HEK293 (cell line): Measurements from ENCODE around the gene CARNS1.

Source experiments
- CTCF ChIA-PET: fragments of 350-600 bp; formaldehyde crosslinking; extraction: SDS; loops from one replicate; lab custom pipeline; 2021; ENCODE audit warnings: antibody characterized with exemption; lab: Yijun Ruan, JAX
- POLR2A ChIA-PET: fragments of 300-600 bp; formaldehyde crosslinking; extraction: SDS; loops from one replicate; lab custom pipeline; 2020; ENCODE audit warnings: antibody characterized with exemption, inconsistent platforms; lab: Yijun Ruan, JAX
- H3K27ac ChIP-seq: fragments of 200-500 bp; sonication (Bioruptor generic); 2 replicates; pipeline ENCODE4 v1.5.1; 2014; ENCODE audit warnings: low read depth, low read length, control low read depth, inconsistent platforms; ENCODE audit errors: extremely low read depth
- H3K36me3 ChIP-seq, 2 experiments: fragments of 200-500 bp in 1 of 2; sonication (Bioruptor generic) in 1 of 2; 1 replicate in 1 of 2; 2 replicates in 1 of 2; pipeline ENCODE4 v1.5.1; 2014 to 2017; ENCODE audit warnings: inconsistent platforms in 2 of 2, low read length in 2 of 2; ENCODE audit not compliant: control insufficient read depth in 2 of 2, insufficient read depth in 1 of 2
- H3K4me1 ChIP-seq: fragments of 200-500 bp; sonication (Bioruptor generic); 2 replicates; pipeline ENCODE4 v1.5.1; 2014; ENCODE audit warnings: mild to moderate bottlenecking, low read length, inconsistent platforms; ENCODE audit not compliant: control insufficient read depth, insufficient read depth
- H3K4me3 ChIP-seq: 2 replicates; pipeline ENCODE4 v1.5.1; 2011; ENCODE audit warnings: low read depth, mild to moderate bottlenecking, control low read depth, low read length, moderate library complexity
- H3K9me3 ChIP-seq: fragments of 200-500 bp; sonication (Bioruptor generic); 2 replicates; pipeline ENCODE4 v1.5.1; 2014; ENCODE audit warnings: low read depth, low read length, inconsistent platforms; ENCODE audit not compliant: control insufficient read depth, insufficient read depth
- INSM2 ChIP-seq: fragments of 450-650 bp; formaldehyde crosslinking; IDR thresholded peaks from 2 replicates; pipeline ENCODE4 v1.5.1; 2016; ENCODE audit warnings: missing biosample characterization, missing genetic modification characterization
- KLF16 ChIP-seq: fragments of 450-650 bp; formaldehyde crosslinking; IDR thresholded peaks from 2 replicates; pipeline ENCODE4 v1.5.1; 2017; ENCODE audit warnings: missing biosample characterization, missing genetic modification characterization
- KLF17 ChIP-seq: fragments of 450-650 bp; formaldehyde crosslinking; IDR thresholded peaks from 2 replicates; pipeline ENCODE4 v1.5.1; 2016; ENCODE audit warnings: missing biosample characterization, missing genetic modification characterization
- MZF1 ChIP-seq: fragments of 450-650 bp; formaldehyde crosslinking; IDR thresholded peaks from 2 replicates; pipeline ENCODE4 v1.5.1; 2017; ENCODE audit warnings: missing biosample characterization, missing genetic modification characterization, borderline replicate concordance
- SCRT2 ChIP-seq: fragments of 450-650 bp; formaldehyde crosslinking; IDR thresholded peaks from 2 replicates; pipeline ENCODE4 v1.5.1; 2016; ENCODE audit warnings: missing biosample characterization, missing genetic modification characterization
- SP7 ChIP-seq: fragments of 450-650 bp; formaldehyde crosslinking; IDR thresholded peaks from 2 replicates; pipeline ENCODE4 v1.5.1; 2016; ENCODE audit warnings: missing biosample characterization, missing genetic modification characterization
- YY1 ChIP-seq: fragments of 450-650 bp; formaldehyde crosslinking; IDR thresholded peaks from 2 replicates; pipeline ENCODE4 v1.5.1; 2018; ENCODE audit warnings: missing biosample characterization, missing genetic modification characterization
- ZBTB20 ChIP-seq: fragments of 450-650 bp; formaldehyde crosslinking; IDR thresholded peaks from 2 replicates; pipeline ENCODE4 v1.5.1; 2016; ENCODE audit warnings: missing biosample characterization, missing genetic modification characterization
- ZEB2 ChIP-seq: fragments of 450-650 bp; formaldehyde crosslinking; IDR thresholded peaks from 2 replicates; pipeline ENCODE4 v1.5.1; 2016; ENCODE audit warnings: missing biosample characterization, missing genetic modification characterization
- ZNF114 ChIP-seq: fragments of 450-650 bp; formaldehyde crosslinking; IDR thresholded peaks from 2 replicates; pipeline ENCODE4 v1.5.0; 2017; ENCODE audit warnings: missing biosample characterization, missing genetic modification characterization
- ZNF24 ChIP-seq: fragments of 450-650 bp; formaldehyde crosslinking; IDR thresholded peaks from 2 replicates; pipeline ENCODE4 v1.5.1; 2016; ENCODE audit warnings: missing biosample characterization, missing genetic modification characterization
- ZNF324 ChIP-seq: fragments of 450-650 bp; formaldehyde crosslinking; IDR thresholded peaks from 2 replicates; pipeline ENCODE4 v1.5.1; 2016; ENCODE audit warnings: missing biosample characterization, missing genetic modification characterization
- ZNF341 ChIP-seq: fragments of 450-650 bp; formaldehyde crosslinking; IDR thresholded peaks from 2 replicates; pipeline ENCODE4; 2016; ENCODE audit warnings: low read depth, missing biosample characterization, missing genetic modification characterization
- ZNF394 ChIP-seq: fragments of 450-650 bp; formaldehyde crosslinking; IDR thresholded peaks from 2 replicates; pipeline ENCODE4 v1.5.1; 2016; ENCODE audit warnings: missing biosample characterization, missing genetic modification characterization, mild to moderate bottlenecking, moderate library complexity, borderline replicate concordance
- ZNF423 ChIP-seq: fragments of 450-650 bp; formaldehyde crosslinking; IDR thresholded peaks from 2 replicates; pipeline ENCODE4 v1.5.1; 2016; ENCODE audit warnings: missing biosample characterization, missing genetic modification characterization
- ZNF530 ChIP-seq: fragments of 450-650 bp; formaldehyde crosslinking; IDR thresholded peaks from 2 replicates; pipeline ENCODE4 v1.5.1; 2016; ENCODE audit warnings: low read depth, missing biosample characterization, missing genetic modification characterization
- ZNF580 ChIP-seq: fragments of 450-650 bp; formaldehyde crosslinking; IDR thresholded peaks from 2 replicates; pipeline ENCODE4 v1.5.1; 2016; ENCODE audit warnings: missing biosample characterization, missing genetic modification characterization
- ZNF654 ChIP-seq: fragments of 450-650 bp; formaldehyde crosslinking; IDR thresholded peaks from 2 replicates; pipeline ENCODE4 v1.5.1; 2016; ENCODE audit warnings: low read depth, missing biosample characterization, missing genetic modification characterization
- ZNF677 ChIP-seq: fragments of 450-650 bp; IDR thresholded peaks from 2 replicates; pipeline ENCODE4 v1.5.0; 2018; ENCODE audit warnings: missing biosample characterization, mild to moderate bottlenecking, missing genetic modification characterization, moderate library complexity
- ZNF692 ChIP-seq: fragments of 450-650 bp; formaldehyde crosslinking; IDR thresholded peaks from 2 replicates; pipeline ENCODE4 v1.5.1; 2016; ENCODE audit warnings: missing biosample characterization, missing genetic modification characterization
- ZNF776 ChIP-seq: fragments of 450-650 bp; formaldehyde crosslinking; IDR thresholded peaks from 2 replicates; pipeline ENCODE4 v1.5.0; 2017; ENCODE audit warnings: missing biosample characterization, missing genetic modification characterization, borderline replicate concordance
- ZNF792 ChIP-seq: fragments of 450-650 bp; formaldehyde crosslinking; IDR thresholded peaks from 2 replicates; pipeline ENCODE4 v1.5.1; 2016; ENCODE audit warnings: missing biosample characterization, missing genetic modification characterization
- ZSCAN30 ChIP-seq: fragments of 450-650 bp; IDR thresholded peaks from 2 replicates; pipeline ENCODE4 v1.5.1; 2018; ENCODE audit warnings: missing biosample characterization, mild to moderate bottlenecking, missing genetic modification characterization, moderate library complexity
- TF ChIP-seq, protein P1 (sequence below): fragments of 450-650 bp; formaldehyde crosslinking; IDR thresholded peaks from 2 replicates; pipeline ENCODE4 v1.5.1; 2016; ENCODE audit warnings: missing biosample characterization, missing genetic modification characterization
- TF ChIP-seq, protein P2 (sequence below): fragments of 450-650 bp; formaldehyde crosslinking; IDR thresholded peaks from 2 replicates; pipeline ENCODE4 v1.5.1; 2016; ENCODE audit warnings: missing biosample characterization, missing genetic modification characterization
- TF ChIP-seq, protein P3 (sequence below): fragments of 450-650 bp; formaldehyde crosslinking; IDR thresholded peaks from 2 replicates; pipeline ENCODE4 v1.5.1; 2016; ENCODE audit warnings: missing biosample characterization, missing genetic modification characterization

CARNS1 gene

GRCh38 chr11:67391304-67392182 lies 23.9 kb upstream of the CARNS1 start, which contains the start of gene RAD9A:
TSS of gene RAD9A (plus strand) at chr11:67391986. CDS start at chr11:67392045, 59 bp downstream.
- H3K27ac ChIP-seq: peak within 1 kb of the TSS; percentile 67
- POLR2A ChIA-PET: interaction anchor here (0.5 to 3.5 kb wide), 18 partner anchors 9 to 925 kb away, joined by 3 to 53 read pairs (median 4); partner anchors contain the start of genes AIP, ANKRD13D, CORO1B and PELI3
- H3K4me1 ChIP-seq: 0 out of 2 replicates have a peak, but pooled peaks cover 3% of the 10 kb centered on the region
- CTCF ChIA-PET: interaction anchor here (0.6 to 25.6 kb wide), 7 partner anchors 10 to 224 kb away, joined by 3 to 898 read pairs (median 5); partner anchors contain the start of genes CLCF1, PITPNM1, POLD4 and PPP1CA
- peak within 1 kb of the TSS; percentile 76 for H3K4me3 ChIP-seq
- H3K9me3 ChIP-seq: no peaks in the 10 kb centered on the region
- H3K36me3 ChIP-seq: peaks cover 0 to 28% of the 10 kb centered on the region in 2 experiments; a peak in 2 of 3 replicates
- TF ChIP-seq YY1 (tag by site-specific recombination) (no peak), ZNF114 (tag by site-specific recombination) (no peak), ZNF792 (tag by site-specific recombination) (no peak), ZNF654 (tag by site-specific recombination) (no peak), KLF17 (peak; percentile 59; the same call in 1 of the 2 replicates), ZNF530 (tag by site-specific recombination) (no peak), ZSCAN30 (tag by site-specific recombination) (0 out of 2 replicates have a peak, but pooled peaks have one; percentile 35), SCRT2 (tag by site-specific recombination) (peak; percentile 34; the same call in 1 of the 2 replicates), INSM2 (tag by site-specific recombination) (peak; percentile 77), SP7 (tag by site-specific recombination) (peak; percentile 68), ZEB2 (tag by site-specific recombination) (0 out of 2 replicates have a peak, but pooled peaks have one; percentile 17), ZNF580 (tag by site-specific recombination) (0 out of 2 replicates have a peak, but pooled peaks have one; percentile 17), ZNF692 (tag by site-specific recombination) (peak; percentile 49; the same call in 1 of the 2 replicates), KLF16 (tag by site-specific recombination) (peak; percentile 83), ZNF394 (tag by site-specific recombination) (peak; percentile 95), ZBTB20 (tag by site-specific recombination) (peak; percentile 96), ZNF776 (tag by site-specific recombination) (no peak), ZNF677 (tag by site-specific recombination) (no peak), ZNF423 (tag by site-specific recombination) (no peak), ZNF24 (peak; percentile 92), ZNF341 (tag by site-specific recombination) (peak; percentile 45; the same call in 1 of the 2 replicates), MZF1 (tag by site-specific recombination) (no peak), ZNF324 (tag by site-specific recombination) (0 out of 2 replicates have a peak, but pooled peaks have one; percentile 51)
- TF ChIP-seq, protein P1, sequence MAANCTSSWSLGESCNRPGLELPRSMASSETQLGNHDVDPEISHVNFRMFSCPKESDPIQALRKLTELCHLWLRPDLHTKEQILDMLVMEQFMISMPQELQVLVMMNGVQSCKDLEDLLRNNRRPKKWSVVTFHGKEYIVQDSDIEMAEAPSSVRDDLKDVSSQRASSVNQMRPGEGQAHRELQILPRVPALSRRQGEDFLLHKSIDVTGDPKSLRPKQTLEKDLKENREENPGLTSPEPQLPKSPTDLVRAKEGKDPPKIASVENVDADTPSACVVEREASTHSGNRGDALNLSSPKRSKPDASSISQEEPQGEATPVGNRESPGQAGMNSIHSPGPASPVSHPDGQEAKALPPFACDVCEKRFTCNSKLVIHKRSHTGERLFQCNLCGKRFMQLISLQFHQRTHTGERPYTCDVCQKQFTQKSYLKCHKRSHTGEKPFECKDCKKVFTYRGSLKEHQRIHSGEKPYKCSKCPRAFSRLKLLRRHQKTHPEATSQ (tag by site-specific recombination): 0 out of 2 replicates have a peak, but pooled peaks have one; percentile 43
- TF ChIP-seq, protein P2, sequence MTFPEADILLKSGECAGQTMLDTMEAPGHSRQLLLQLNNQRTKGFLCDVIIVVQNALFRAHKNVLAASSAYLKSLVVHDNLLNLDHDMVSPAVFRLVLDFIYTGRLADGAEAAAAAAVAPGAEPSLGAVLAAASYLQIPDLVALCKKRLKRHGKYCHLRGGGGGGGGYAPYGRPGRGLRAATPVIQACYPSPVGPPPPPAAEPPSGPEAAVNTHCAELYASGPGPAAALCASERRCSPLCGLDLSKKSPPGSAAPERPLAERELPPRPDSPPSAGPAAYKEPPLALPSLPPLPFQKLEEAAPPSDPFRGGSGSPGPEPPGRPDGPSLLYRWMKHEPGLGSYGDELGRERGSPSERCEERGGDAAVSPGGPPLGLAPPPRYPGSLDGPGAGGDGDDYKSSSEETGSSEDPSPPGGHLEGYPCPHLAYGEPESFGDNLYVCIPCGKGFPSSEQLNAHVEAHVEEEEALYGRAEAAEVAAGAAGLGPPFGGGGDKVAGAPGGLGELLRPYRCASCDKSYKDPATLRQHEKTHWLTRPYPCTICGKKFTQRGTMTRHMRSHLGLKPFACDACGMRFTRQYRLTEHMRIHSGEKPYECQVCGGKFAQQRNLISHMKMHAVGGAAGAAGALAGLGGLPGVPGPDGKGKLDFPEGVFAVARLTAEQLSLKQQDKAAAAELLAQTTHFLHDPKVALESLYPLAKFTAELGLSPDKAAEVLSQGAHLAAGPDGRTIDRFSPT: peak; percentile 45; the same call in 1 of the 2 replicates
- TF ChIP-seq, protein P3, sequence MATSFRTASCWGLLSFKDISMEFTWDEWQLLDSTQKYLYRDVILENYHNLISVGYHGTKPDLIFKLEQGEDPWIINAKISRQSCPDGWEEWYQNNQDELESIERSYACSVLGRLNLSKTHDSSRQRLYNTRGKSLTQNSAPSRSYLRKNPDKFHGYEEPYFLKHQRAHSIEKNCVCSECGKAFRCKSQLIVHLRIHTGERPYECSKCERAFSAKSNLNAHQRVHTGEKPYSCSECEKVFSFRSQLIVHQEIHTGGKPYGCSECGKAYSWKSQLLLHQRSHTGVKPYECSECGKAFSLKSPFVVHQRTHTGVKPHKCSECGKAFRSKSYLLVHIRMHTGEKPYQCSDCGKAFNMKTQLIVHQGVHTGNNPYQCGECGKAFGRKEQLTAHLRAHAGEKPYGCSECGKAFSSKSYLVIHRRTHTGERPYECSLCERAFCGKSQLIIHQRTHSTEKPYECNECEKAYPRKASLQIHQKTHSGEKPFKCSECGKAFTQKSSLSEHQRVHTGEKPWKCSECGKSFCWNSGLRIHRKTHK (tag by site-specific recombination): no peak
